Transverse colon (tissue), 4 donors: ENCODE results near the gene CAMTA1. TPM values are rescaled to one million over a fixed set of nuclear protein-coding genes. Genes with fewer than 3 reads are reported as not detected.

Experiments used
- DNase-seq: peaks from one replicate; pipeline ENCODE4 v3.0.0-alpha.2; 2019
- H3K27ac ChIP-seq, 4 donors: fragments of 200-600 bp; sonication (generic); 2 replicates each; pipeline ENCODE4 v1.5.1; 2016 to 2018; ENCODE audit warnings: inconsistent platforms in 4 of 4
- H3K27me3 ChIP-seq: fragments of 200-600 bp; sonication (generic); 2 replicates; pipeline ENCODE4 v1.5.1; 2017; ENCODE audit warnings: inconsistent platforms
- H3K36me3 ChIP-seq, 4 donors: fragments of 200-600 bp; sonication (generic); 2 replicates each; pipeline ENCODE4 v1.5.1; 2017 to 2019; ENCODE audit warnings: inconsistent platforms in 4 of 4
- H3K4me1 ChIP-seq, 4 donors: fragments of 200-600 bp; sonication (generic); 2 replicates each; pipeline ENCODE4 v1.5.1; 2017 to 2020; ENCODE audit warnings: inconsistent platforms in 4 of 4
- H3K4me3 ChIP-seq, 4 donors: fragments of 200-600 bp; sonication (generic); 1 replicate in 1 of 4; 2 replicates in 3 of 4; pipeline versions ENCODE4 v1.5.1 to v1.6.1; 2017 to 2019; ENCODE audit warnings: inconsistent platforms in 4 of 4
- H3K9me3 ChIP-seq, 2 donors: fragments of 200-600 bp; sonication (generic); 2 replicates each; pipeline ENCODE4 v1.5.1; 2017 to 2019; ENCODE audit warnings: inconsistent platforms in 2 of 2
- CTCF ChIP-seq, 5 experiments: fragments of 200-600 bp in 3 of 5; fragments of 450-650 bp in 2 of 5; sonication (generic) in 3 of 5; IDR thresholded peaks; 1 replicate in 2 of 5; 2 replicates in 3 of 5; pipeline ENCODE4 v1.5.1; 2016 to 2017; ENCODE audit warnings: antibody characterized with exemption in 5 of 5, inconsistent platforms in 3 of 5, mild to moderate bottlenecking in 2 of 5, moderate library complexity in 1 of 5
- EP300 ChIP-seq: sonication (generic); formaldehyde crosslinking; IDR thresholded peaks from one replicate; pipeline ENCODE4 v1.6.1; 2017; ENCODE audit warnings: antibody characterized with exemption, low read depth
- POLR2A ChIP-seq: fragments of 450-650 bp; IDR thresholded peaks from one replicate; pipeline ENCODE4 v1.6.1; 2016; ENCODE audit warnings: antibody characterized with exemption, mild to moderate bottlenecking, moderate library complexity
- POLR2AphosphoS5 ChIP-seq, 3 donors: sonication (generic); formaldehyde crosslinking; IDR thresholded peaks; one replicate each; pipeline ENCODE4 v1.6.1; 2016; ENCODE audit warnings: antibody characterized with exemption in 3 of 3
- WGBS, 2 donors: methylation state at CpG; one replicate each; pipeline ENCODE4 v1.1.5; 2018; ENCODE audit warnings: low coverage in 1 of 2; 5-methylcytosine and 5-hydroxymethylcytosine counted together
- in situ Hi-C, 4 donors: fragments of 200-750 bp; cut with MboI; loops; one replicate each; pipeline versions ENCODE4 v1.15.0 to v1.15.1; 2017; ENCODE audit warnings: low sequenced_read_pairs in 3 of 4, low pct_ligation_motif_present in 1 of 4, low pct_unique_long_range_greater_than_20kb in 1 of 4
- intact Hi-C: fragments of 100-400 bp; cut with DNase I; formaldehyde crosslinking; loops from one replicate; pipeline ENCODE4 v1.15.1; 2023; ENCODE audit warnings: low total_unique reads
- total RNA-seq, 4 donors: library from RNA; depleted of rRNA; stranded (reverse); fragments of >200 nt; gene quantifications; one replicate each; pipeline ENCODE4 v1.1.0, GENCODE V29; 2016

Gene CAMTA1
- total RNA-seq, 4 donors from 2014 or later, result 93.8 to 268 (median 130) TPM

DNA sequence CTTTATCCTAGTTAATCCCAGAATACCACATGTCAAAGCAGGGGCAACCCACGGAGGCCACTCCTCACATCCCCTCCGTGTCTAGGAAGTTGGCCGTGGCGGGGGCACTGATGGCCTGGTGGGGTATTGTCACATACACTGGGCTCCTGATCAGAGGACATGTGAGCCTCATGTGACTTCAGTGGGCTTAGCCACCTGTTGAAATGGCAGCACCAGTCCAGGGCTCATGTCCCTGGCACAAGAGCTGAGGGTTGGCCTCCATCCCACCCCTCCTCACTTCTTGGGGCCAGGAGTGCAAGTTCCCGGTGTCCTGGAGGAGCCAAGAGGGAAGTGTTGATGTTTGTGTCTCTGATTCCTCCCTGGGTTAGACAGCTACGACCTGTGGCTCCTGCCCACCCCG lies 313.4 kb downstream of the CAMTA1 start:
- Histone ChIP-seq H3K4me3 (no peak overlapping the region), H3K36me3 (no peaks in the 10 kb centered on the region), H3K4me1 (no peaks in the 10 kb centered on the region), H3K9me3 (no peaks in the 10 kb centered on the region), H3K27ac (no peak overlapping the region), H3K27me3 (peaks cover 22% of the 10 kb centered on the region)
- WGBS, 2 donors, result 83% methylated on average over 7 of the region's 7 CpGs; no CpG with 5 or more reads in 1 of the 2 donors
- DNase-seq, result no peak
- intact Hi-C loops (no loop called here), in situ Hi-C loops (loop anchor here in 1 of 4 donors (25.0 kb wide), 1 partner anchor 361 kb away; no protein-coding TSS in a partner anchor)
- no peak for TF ChIP-seq POLR2AphosphoS5 (IDR thresholded peaks at IDR 0.05)
- TF ChIP-seq EP300, result no peak
- TF ChIP-seq CTCF (IDR thresholded peaks at IDR 0.05), result no peak
- no peak for TF ChIP-seq POLR2A

DNA sequence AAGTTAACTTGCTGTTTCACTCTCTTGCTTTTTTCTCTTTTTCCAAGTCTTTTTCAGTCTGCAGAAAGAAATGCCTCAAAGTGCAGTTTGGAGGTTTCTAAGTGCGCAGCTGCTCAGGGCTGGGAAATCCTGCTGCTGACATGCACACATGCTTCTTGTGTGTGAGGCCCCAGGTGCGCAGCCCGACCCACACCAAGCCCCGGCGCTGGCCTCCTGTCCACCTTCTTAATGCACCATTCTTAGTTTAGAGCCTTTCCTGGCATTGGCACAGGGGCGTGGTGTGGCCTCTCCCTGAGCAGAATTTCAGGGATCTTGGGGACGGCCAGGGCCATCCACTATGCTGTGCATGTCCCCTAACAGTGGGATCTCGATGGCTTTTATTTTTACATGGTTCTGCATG lies 315.2 kb downstream of the CAMTA1 start:
- peaks cover 19% of the 10 kb centered on the region for H3K27me3 ChIP-seq
- H3K4me1 ChIP-seq, result no peaks in the 10 kb centered on the region
- H3K36me3 ChIP-seq, result no peaks in the 10 kb centered on the region
- no peak overlapping the region for H3K4me3 ChIP-seq
- H3K9me3 ChIP-seq, result no peaks in the 10 kb centered on the region
- H3K27ac ChIP-seq, result no peak overlapping the region
- no peak for TF ChIP-seq EP300
- TF ChIP-seq POLR2A, result no peak
- no peak for TF ChIP-seq CTCF (IDR thresholded peaks at IDR 0.05)
- TF ChIP-seq POLR2AphosphoS5 (IDR thresholded peaks at IDR 0.05), result no peak
- in situ Hi-C loops (no loop called here), intact Hi-C loops (no loop called here)
- WGBS, 2 donors, result 73% methylated on average over 8 of the region's 8 CpGs; no CpG with 5 or more reads in 1 of the 2 donors
- DNase-seq, result no peak

DNA sequence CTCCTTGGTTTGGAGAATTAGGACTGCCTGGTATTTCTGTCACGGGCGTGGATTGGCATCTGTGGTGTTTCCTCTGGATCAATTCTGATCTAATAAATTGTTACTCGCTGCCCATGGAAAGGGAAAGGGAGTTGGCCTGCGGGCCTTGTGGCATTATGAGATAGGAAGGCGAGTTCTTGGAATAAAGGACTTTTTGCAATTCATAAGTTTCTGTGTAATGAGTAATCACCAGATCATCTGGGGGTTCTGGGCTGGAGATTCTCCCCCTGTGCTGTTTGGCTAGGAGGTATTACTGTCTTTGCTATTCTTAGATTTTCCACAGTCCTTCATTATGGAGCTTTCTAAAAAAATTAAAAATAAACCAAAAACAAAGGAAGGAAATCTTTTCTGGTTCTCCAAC lies 315.9 kb downstream of the CAMTA1 start:
- Histone ChIP-seq H3K27ac (no peak overlapping the region), H3K27me3 (peaks cover 17% of the 10 kb centered on the region), H3K36me3 (no peaks in the 10 kb centered on the region), H3K4me3 (no peak overlapping the region), H3K4me1 (no peaks in the 10 kb centered on the region), H3K9me3 (no peaks in the 10 kb centered on the region)
- WGBS, 2 donors, result 71 to 80% methylated on average over 4 to 5 of the region's 5 CpGs
- in situ Hi-C loops, result no loop called here
- DNase-seq, result no peak
- TF ChIP-seq POLR2A (no peak), POLR2AphosphoS5 (IDR thresholded peaks at IDR 0.05) (no peak), CTCF (IDR thresholded peaks at IDR 0.05) (no peak), EP300 (no peak)
- intact Hi-C loops, result no loop called here

DNA sequence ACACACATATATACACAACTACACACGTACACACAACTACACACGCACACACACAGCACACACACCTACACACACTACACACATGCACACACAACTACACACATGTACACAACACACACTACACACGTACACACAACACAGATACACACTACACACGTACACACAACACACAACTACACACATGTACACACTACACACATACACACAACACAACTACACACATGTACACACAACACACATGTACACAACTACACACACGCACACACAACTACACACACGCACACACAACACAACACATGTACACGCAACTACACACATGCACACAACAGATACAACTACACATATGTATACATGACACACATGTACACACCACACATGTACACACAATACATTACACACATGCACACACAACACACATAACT lies 318.1 kb downstream of the CAMTA1 start:
- no peaks in the 10 kb centered on the region for H3K36me3 ChIP-seq
- H3K27ac ChIP-seq, result no peak overlapping the region
- in situ Hi-C loops (no loop called here), intact Hi-C loops (no loop called here)
- H3K4me3 ChIP-seq, result no peak overlapping the region
- TF ChIP-seq POLR2AphosphoS5 (IDR thresholded peaks at IDR 0.05), result no peak
- no peak for TF ChIP-seq POLR2A
- TF ChIP-seq CTCF (IDR thresholded peaks at IDR 0.05), result no peak
- no peak for TF ChIP-seq EP300
- H3K9me3 ChIP-seq, result no peaks in the 10 kb centered on the region
- no peak for DNase-seq
- H3K27me3 ChIP-seq, result peaks cover 15% of the 10 kb centered on the region
- WGBS, 2 donors, result 90 to 93% methylated on average over 3 to 7 of the region's 7 CpGs
- H3K4me1 ChIP-seq, result no peaks in the 10 kb centered on the region
